Measurements from ENCODE around the gene FUZ.

- TF ChIP-seq EZH2phosphoT487 (IDR thresholded peaks at IDR 0.05; ENCODE audit: insufficient read depth, low read depth): no peak
- no peak for TF ChIP-seq EZH2 (IDR thresholded peaks at IDR 0.05; ENCODE audit: insufficient read depth, poor library complexity, severe bottlenecking)
Observed at GRCh38 chr19:49817964-49818648, 5.0 kb upstream of the FUZ start, which contains the start of gene MED25.

Data from GM23248 (cell line).